ENCODE data around the gene NPAT. TPM values are rescaled to one million over a fixed set of nuclear protein-coding genes. Genes with fewer than 3 reads are reported as not detected.

Gene NPAT
- total and polyA plus RNA-seq, 2 of the 4 experiments (the other 2 are of a cell fraction) = 3.1 to 10.6 TPM

DNA sequence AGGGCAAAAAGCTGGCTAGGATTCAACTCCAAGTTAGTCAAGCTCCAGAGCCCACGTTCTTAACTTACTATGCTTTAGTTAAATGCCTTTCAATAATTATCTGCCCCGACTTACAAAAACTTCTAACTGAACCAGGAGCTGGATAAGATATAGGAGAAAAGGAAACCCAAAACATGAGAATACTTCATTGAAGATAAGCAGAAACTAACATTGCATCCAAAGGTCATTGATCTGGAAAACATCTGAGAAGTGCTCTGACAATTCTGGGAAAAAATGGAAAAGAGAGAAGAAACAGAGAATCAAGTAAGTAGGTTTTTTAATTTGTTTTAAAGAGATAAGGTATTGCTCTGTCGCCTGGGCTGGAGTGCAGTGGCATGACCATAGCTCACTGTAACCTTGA, 73.9 kb downstream of the NPAT start:
- Histone ChIP-seq H2AK5ac (ENCODE audit: low read depth, low read length) (no peak overlapping the region), H2BK5ac (ENCODE audit: low read depth, low read length, poor library complexity, severe bottlenecking) (no peak overlapping the region), H3K36me3 (ENCODE audit: control insufficient read depth, insufficient read depth, low read length) (peaks cover 23% of the 10 kb centered on the region), H2AFZ (replicated peaks; ENCODE audit: low read length, poor library complexity) (no peak overlapping the region), H3K9me1 (ENCODE audit: insufficient read depth, low read length) (no peaks in the 10 kb centered on the region; the same call in 1 of the 2 replicates), H2AK9ac (replicated peaks; ENCODE audit: low read depth, low read length, poor library complexity) (no peak overlapping the region), H3K18ac (ENCODE audit: low read depth, low read length) (no peak overlapping the region), H3K4me1 (ENCODE audit: control insufficient read depth, insufficient read depth, low read length) (no peaks in the 10 kb centered on the region), H4K8ac (ENCODE audit: low read depth in 2 of 2, low read length in 2 of 2) (no peak overlapping the region), H2BK15ac (ENCODE audit: low read depth, low read length) (no peak overlapping the region), H3K23ac (ENCODE audit: low read depth, low read length) (no peak overlapping the region), H3K4me3 (ENCODE audit: insufficient read depth, low read depth, low read length) (no peak overlapping the region), H4K91ac (ENCODE audit: insufficient read depth, low read depth, low read length) (no peak overlapping the region), H4K5ac (ENCODE audit: low read depth, low read length) (no peak overlapping the region), H2BK120ac (ENCODE audit: low read depth, low read length) (no peak overlapping the region), H4K20me1 (ENCODE audit: insufficient read depth, low read length) (no peaks in the 10 kb centered on the region), H2BK20ac (ENCODE audit: low read depth, low read length) (no peak overlapping the region), H3K9ac (ENCODE audit: low read depth, low read length) (no peak overlapping the region), H3K27ac (ENCODE audit: insufficient read depth, low read length) (no peak overlapping the region), H3K79me1 (ENCODE audit: low read depth in 1 of 2, low read length in 2 of 2) (no peaks in the 10 kb centered on the region; a peak in 1 of 4 replicates), H3K27me3 (ENCODE audit: control insufficient read depth, insufficient read depth, low read length) (no peaks in the 10 kb centered on the region), H3K14ac (replicated peaks; ENCODE audit: low read depth, low read length) (no peak overlapping the region), H3K4ac (ENCODE audit: low read depth, low read length) (no peak overlapping the region), H3K56ac (ENCODE audit: extremely low read depth, insufficient read depth, low read length) (no peak overlapping the region), H3K4me2 (ENCODE audit: low read depth, low read length) (no peak overlapping the region), H3K9me3 (ENCODE audit: control insufficient read depth, insufficient read depth, low read length) (no peaks in the 10 kb centered on the region)
- ATAC-seq (ENCODE audit: low read depth) = no peak
- ChIA-PET CTCF (interaction anchor here (0.8 kb wide), 1 partner anchor 25 kb away, joined by 3 read pairs; no protein-coding TSS in a partner anchor), POLR2A (ENCODE audit: unreplicated experiment) (no interaction called here)
- WGBS, 2 experiments (ENCODE audit: extremely low coverage in 2 of 2, insufficient read length in 1 of 2) = no CpG with 5 or more reads among the region's 3 CpGs
- no peak for DNase-seq
- BruUV-seq (replicated peaks) = no TSS peak
- in situ Hi-C loops (cut with MboI; ENCODE audit: low sequenced_read_pairs) (no loop called here), intact Hi-C loops (cut with micrococcal nuclease) (loop anchor here (5.0 kb wide), 1 partner anchor 44 kb away; no protein-coding TSS in a partner anchor), dilution Hi-C loops (cut with HindIII; ENCODE audit: low sequenced_read_pairs, unreplicated experiment) (no loop called here)
- TF ChIP-seq ELK1 (IDR thresholded peaks at IDR 0.05; ENCODE audit: borderline replicate concordance, low read depth, low read length) (no peak), MXI1 (IDR thresholded peaks at IDR 0.05; ENCODE audit: borderline replicate concordance, low read depth, low read length) (no peak), BHLHE40 (IDR thresholded peaks at IDR 0.05; ENCODE audit: low read depth, low read length) (no peak), MAZ (IDR thresholded peaks at IDR 0.05; ENCODE audit: borderline replicate concordance, low read depth, low read length) (no peak), USF2 (IDR thresholded peaks at IDR 0.05; ENCODE audit: low read depth, low read length) (no peak), RAD21 (IDR thresholded peaks at IDR 0.05; ENCODE audit: low read length) (no peak), FOS (IDR thresholded peaks at IDR 0.05; ENCODE audit: low read depth, low read length) (no peak), RCOR1 (IDR thresholded peaks at IDR 0.05; ENCODE audit: insufficient replicate concordance, low read length) (no peak)
- TF ChIP-seq, protein P1, sequence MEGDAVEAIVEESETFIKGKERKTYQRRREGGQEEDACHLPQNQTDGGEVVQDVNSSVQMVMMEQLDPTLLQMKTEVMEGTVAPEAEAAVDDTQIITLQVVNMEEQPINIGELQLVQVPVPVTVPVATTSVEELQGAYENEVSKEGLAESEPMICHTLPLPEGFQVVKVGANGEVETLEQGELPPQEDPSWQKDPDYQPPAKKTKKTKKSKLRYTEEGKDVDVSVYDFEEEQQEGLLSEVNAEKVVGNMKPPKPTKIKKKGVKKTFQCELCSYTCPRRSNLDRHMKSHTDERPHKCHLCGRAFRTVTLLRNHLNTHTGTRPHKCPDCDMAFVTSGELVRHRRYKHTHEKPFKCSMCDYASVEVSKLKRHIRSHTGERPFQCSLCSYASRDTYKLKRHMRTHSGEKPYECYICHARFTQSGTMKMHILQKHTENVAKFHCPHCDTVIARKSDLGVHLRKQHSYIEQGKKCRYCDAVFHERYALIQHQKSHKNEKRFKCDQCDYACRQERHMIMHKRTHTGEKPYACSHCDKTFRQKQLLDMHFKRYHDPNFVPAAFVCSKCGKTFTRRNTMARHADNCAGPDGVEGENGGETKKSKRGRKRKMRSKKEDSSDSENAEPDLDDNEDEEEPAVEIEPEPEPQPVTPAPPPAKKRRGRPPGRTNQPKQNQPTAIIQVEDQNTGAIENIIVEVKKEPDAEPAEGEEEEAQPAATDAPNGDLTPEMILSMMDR (conservative IDR thresholded peaks at IDR 0.05; ENCODE audit: low read depth, low read length) = no peak
